SK-N-MC (cell line): ENCODE measurements around the gene C16orf87.

ENCODE experiments used
- EZH2 ChIP-seq: fragments of 200-600 bp; sonication (generic); IDR thresholded peaks from one replicate; pipeline ENCODE4 v1.6.1; 2017; ENCODE audit warnings: antibody characterized with exemption
- POLR2AphosphoS5 ChIP-seq: IDR thresholded peaks from 2 replicates; pipeline ENCODE4 v1.6.1; 2012; ENCODE audit warnings: mild to moderate bottlenecking, low read depth, low read length, borderline replicate concordance

DNA sequence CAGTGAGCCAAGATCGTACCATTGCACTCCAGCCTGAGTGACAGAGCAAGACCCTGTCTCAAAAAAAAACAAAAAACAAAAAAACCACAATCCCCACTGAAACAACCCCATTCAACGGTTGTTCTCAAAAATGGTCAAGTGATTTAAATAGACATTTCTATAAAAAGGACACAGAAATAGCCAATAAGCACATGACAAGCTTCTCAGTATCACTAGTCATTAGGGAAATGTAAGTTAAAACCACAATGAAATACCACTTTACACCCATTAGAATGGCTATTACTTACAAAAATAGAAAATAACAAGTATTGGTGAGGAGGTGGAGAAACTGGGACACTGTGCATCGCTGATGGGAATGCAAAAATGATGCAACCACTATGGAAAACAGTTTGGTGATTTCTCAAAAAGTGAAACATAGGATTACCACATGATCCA lies 56.2 kb downstream of the C16orf87 start:
- TF ChIP-seq POLR2AphosphoS5, result no peak
- TF ChIP-seq EZH2, result no peak
